HG03469 (cell line): ENCODE data around the gene ARIH1.
"Not testable (repeated sequence)": the region's sequence is repeated elsewhere in the genome, so short reads cannot be mapped to it uniquely, and the experiment has no call there.

Experiments used
- ATAC-seq: cut with Tn5 transposase; IDR thresholded peaks from one replicate; pipeline ENCODE4 v1.9.1; 2021; ENCODE audit warnings: mild to moderate bottlenecking, moderate library complexity, moderate number of reproducible peaks; ENCODE audit not compliant: unreplicated experiment

Gene ARIH1, protein sequence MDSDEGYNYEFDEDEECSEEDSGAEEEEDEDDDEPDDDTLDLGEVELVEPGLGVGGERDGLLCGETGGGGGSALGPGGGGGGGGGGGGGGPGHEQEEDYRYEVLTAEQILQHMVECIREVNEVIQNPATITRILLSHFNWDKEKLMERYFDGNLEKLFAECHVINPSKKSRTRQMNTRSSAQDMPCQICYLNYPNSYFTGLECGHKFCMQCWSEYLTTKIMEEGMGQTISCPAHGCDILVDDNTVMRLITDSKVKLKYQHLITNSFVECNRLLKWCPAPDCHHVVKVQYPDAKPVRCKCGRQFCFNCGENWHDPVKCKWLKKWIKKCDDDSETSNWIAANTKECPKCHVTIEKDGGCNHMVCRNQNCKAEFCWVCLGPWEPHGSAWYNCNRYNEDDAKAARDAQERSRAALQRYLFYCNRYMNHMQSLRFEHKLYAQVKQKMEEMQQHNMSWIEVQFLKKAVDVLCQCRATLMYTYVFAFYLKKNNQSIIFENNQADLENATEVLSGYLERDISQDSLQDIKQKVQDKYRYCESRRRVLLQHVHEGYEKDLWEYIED

GRCh38 chr15:72473614-72474465, at the start of gene ARIH1:
Gene ARIH1, plus strand, starts transcription at chr15:72474330. Its CDS starts 310 bp downstream, at chr15:72474640.
- peak; percentile 54 for ATAC-seq

GRCh38 chr15:72426753-72427152, 47.4 kb upstream of the ARIH1 start:
- no peak for ATAC-seq

DNA sequence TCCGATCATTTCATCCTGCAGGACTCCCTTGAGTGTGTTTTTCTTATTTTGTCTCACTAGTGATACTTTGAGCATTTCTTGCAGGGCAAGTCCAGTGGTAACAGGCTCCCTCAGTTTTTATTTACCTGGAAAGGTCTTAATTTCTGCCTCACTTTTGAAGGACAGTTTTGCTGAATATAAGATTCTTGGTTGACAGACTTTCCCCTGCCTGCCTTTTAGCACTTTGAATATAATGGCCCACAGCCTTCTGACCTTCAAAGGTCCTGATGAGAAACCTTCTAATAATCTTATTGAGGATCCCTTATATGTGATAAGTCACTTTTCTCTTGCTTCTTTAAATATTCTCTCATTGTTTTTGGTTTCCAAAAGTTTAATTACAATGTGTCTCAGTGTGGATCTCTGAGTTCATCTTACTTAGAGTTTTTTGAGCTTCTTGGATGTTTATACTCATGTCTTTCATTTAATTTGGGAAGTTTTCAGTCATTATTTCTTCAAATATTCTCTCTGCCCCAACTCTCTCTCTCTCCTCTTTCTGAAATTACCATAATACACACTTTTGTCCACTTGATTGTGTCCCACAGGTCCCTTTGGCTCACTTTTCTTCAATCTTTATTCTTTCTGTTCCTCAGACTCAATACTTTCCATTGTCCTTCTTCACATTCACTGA, 36.3 kb upstream of the ARIH1 start:
- ATAC-seq, result no peak

- ATAC-seq, result not testable (repeated sequence)
These were observed 31.3 kb upstream of the ARIH1 start for GRCh38 chr15:72442848-72443247.

DNA sequence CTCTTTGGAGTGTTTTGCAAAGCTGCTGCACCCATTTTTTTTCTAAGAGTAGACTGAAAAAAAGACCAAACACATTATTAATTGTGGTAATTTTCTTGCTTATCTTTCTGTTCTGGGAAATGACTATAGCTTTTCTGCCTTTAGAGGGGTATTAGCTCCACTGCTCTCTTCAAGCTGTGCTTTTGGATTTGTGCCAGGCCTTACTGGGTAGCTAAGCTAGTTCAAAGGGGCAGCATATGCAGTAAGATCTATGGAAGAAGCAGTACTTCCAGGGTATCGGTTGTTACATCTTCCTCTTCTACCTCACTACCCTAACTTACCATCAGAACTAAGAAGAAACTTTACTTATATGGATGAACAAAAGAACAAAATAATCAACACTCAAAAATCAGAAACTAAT, 28.7 kb upstream of the ARIH1 start:
- ATAC-seq, result no peak

GRCh38 chr15:72450805-72451204, 23.3 kb upstream of the ARIH1 start:
- no peak for ATAC-seq

DNA sequence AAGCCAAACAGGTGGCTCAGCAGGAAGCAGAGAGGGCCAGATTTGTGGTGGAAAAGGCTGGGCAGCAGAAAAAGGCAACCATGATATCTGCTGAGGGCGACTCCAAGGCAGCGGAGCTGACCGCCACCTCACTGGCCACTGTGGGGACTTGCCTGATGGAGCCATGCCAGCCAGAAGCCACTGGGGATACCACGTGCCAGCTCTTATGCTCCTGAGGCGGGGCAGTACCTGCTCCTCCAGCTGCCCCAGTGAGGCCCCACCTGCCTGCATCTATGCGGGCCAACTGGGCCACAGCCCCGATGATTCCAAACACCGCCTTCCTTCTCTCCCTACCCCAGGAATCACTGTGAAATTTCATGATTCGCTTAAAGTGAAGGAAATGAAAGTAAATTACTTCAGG, 22.9 kb upstream of the ARIH1 start:
- ATAC-seq, result no peak

DNA sequence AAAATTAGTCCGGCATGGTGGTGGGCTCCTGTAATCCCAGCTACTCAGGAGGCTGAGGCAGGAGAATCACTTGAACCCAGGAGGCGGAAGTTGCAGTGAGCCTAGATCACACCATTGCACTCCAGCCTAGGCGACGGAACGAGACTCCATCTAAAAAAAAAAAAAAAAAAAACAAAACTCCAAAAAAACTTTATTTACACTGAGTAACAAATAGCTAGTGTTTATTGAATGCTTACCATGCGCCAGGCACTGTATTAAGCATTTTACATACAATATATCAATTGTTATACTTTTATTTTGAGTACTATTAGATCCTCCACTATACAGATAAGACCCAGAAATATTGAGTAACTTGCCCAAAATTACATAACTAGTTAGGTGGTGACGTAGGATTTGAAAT, 17.4 kb upstream of the ARIH1 start:
- no peak for ATAC-seq

DNA sequence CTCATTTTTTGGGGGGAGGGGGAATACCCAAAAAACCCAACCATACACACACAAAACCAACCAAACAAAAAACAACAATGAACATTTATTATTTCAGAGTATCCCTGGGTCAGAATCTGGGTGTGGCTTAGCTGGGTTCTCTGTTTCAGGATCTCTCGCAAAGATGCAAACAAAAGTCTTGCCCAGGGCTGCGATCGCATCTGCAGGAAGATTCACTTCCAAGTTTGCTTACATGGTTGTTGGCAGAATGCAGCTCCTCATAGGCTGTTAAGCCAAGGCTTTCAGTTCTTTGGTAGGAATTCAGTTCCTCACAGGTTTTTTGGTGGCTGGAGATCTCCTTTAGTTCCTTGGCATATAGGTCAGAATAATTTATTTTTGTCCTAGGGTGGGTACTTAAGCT, 13.7 kb upstream of the ARIH1 start:
- no peak for ATAC-seq

GRCh38 chr15:72463702-72464101, 10.4 kb upstream of the ARIH1 start:
- ATAC-seq, result no peak

DNA sequence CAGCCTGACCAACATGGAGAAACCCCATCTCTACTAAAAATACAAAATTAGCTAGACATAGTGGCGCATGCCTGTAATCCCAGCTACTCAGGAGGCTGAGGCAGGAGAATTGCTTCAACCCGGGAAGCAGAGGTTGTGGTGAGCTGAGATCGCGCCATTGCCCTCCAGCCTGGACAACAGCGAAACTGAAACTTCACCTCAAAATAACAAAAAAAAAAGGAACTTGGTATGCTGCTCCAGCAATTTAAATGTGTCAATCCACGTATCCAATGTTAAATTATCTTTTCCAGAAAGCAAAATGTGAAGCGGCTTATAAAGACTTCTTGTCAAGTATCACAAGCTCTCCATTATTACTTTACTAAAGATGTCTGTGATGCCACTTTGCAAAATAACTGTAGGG, 9.9 kb upstream of the ARIH1 start:
- ATAC-seq, result no peak

DNA sequence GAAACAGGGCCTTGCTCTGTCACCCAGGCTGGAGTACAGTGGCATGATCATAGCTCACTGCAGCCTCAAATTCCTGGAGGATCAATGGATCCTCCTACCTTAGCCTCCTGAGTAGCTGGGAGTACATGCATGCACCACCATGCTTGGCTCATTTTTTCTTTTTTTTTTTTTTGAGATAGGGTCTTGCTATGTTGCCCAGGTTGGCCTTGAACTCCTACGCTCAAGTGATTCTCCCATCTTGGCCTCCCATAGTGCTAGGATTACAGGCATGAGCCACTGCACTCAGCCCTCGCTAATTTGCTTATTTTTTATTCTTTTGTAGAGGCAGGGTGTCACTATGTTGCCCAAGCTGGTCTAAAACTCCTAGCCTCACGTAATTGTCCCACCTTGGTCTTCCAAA, 6.0 kb upstream of the ARIH1 start:
- no peak for ATAC-seq

- ATAC-seq, result no peak
These were observed 1.0 kb upstream of the ARIH1 start for GRCh38 chr15:72472992-72473610.

- ATAC-seq, result peak; percentile 1
These were observed 359 bp downstream of the ARIH1 start for GRCh38 chr15:72474466-72474911.

GRCh38 chr15:72474912-72475628, 940 bp downstream of the ARIH1 start:
- ATAC-seq, result peak; percentile 25

DNA sequence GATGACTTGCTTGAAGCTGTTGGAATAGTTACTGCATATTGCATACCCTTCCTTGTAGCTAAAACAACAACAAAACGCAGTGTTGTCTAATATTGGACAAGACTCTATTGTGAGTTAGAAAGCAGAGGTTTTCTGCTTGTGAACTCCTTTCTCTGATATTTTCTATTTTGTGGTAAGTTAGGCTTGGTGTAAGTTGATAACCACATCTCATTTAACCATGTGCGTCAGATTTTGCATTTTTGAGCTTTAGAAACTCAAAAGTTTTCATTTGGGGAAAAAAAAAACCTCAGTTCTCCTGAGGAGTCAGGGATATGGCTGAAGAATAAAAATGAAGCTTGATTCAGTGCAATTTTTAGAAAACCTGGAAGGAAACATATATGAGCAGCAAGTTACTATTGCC, 1.5 kb downstream of the ARIH1 start:
- ATAC-seq, result no peak

- ATAC-seq, result not testable (repeated sequence)
These were observed 2.2 kb downstream of the ARIH1 start for GRCh38 chr15:72476330-72476729.

- no peak for ATAC-seq
These were observed 7.0 kb downstream of the ARIH1 start for GRCh38 chr15:72481015-72481659.

DNA sequence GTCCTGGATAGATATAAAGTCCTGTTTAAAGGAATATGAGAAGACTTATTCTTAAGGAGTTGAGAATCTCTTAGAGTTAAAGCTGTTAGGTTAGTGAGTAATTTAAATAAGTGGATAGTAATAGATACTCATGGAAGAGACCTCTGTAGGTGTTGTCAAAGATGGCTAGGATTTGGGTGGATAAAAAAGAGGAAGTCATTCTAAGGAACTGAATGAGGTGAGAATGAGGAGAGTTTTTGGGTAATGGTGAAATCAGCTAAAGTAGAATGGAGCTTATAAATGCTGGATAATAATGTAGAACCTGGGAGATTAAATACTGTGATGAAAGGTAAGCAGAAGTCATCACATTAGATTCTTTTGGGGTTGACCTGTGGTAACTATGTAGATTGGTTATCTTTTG, 8.1 kb downstream of the ARIH1 start:
- no peak for ATAC-seq
